NCI-H146 (cell line): Measurements from ENCODE around the gene PUDP.
A peak's percentile ranks its signal among the peaks of the same experiment; 100 is the strongest.
"Not testable (repeated sequence)": the region's sequence is repeated elsewhere in the genome, so short reads cannot be mapped to it uniquely, and the experiment has no call there.

Experiments used
- DNase-seq: peaks from one replicate; lab custom pipeline; 2025; lab: John Stamatoyannopoulos, UW

The PUDP gene

DNA sequence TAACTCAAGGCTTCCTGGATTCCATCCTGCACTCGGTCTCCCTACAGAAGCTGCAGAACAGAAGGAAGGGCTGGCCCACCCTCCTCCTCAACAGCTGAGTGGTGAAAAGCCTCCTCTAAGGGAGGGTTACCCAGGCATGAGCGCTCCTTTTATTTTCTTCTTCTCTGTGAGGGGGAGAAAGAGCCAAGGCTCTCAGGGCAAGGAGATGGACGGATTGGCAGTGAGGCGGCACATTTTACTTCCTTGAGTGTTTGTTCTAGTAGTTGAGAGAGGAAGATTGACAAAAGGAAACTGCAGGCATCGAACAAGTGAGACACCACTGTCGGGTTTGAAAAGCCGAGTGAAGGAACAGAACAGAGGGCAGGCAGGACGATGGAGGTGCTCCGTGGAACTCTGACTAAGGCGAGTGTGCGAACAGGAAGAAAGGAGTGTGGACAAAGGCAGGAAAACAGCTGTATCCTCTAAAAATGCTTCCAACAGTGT lies 38.9 kb downstream of the PUDP start:
- no peak for DNase-seq

DNA sequence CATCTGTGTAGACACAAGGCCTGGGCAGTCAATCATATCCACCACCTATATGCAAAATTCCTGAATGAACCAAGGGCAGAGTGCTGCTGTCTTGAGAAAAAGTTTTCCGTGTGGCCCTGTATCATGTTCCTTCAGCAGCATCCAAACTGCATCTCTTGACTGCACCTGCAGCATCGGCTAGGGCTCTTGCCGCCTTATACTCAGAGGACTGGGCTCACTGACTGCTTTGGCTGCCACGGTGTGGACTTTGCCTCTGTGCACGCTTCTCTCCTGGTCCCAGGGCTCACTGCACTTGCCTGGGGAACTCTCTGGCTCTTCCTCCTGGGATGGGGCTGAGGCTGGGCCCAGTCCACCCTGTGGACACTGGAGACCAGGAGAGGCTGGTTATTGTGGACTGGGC lies 39.9 kb downstream of the PUDP start:
- DNase-seq = no peak

DNA sequence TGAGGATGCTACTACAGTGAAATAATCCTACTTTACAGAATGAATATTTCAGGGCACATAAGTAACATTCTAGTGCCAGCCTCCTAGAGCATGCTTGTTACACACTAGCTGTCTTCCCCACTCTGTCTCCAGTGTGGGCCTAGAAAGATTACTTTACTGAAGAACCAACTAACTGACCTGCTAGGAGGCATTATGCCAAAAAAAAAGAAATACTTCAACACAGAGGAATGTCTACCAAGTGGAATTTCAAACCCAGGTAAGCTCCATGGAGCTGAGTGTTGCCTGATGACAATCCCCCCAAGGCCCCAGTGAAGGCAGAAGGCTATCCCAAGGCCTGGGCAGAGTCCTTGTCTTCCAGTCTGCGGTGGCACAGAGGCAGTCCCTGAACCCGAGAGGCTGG lies 41.3 kb downstream of the PUDP start:
- DNase-seq = no peak

DNA sequence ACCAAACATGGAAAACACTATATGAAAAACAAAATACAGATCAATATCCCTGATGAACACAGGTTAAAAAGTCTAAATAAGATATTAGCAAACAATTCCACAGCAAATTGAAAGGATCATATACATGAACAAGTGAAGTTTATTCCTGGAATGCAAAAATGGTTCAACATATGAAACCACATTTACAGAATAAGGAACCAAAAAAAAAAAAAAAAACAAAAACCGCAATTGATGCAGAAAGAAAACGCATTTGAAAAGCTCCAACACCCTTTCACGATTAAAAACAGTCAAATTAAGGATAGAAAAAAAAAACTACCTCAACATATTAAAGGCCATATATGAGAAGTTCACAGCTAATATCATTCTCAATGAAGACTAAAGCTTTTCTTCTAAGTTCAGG lies 45.8 kb downstream of the PUDP start:
- DNase-seq = no peak

DNA sequence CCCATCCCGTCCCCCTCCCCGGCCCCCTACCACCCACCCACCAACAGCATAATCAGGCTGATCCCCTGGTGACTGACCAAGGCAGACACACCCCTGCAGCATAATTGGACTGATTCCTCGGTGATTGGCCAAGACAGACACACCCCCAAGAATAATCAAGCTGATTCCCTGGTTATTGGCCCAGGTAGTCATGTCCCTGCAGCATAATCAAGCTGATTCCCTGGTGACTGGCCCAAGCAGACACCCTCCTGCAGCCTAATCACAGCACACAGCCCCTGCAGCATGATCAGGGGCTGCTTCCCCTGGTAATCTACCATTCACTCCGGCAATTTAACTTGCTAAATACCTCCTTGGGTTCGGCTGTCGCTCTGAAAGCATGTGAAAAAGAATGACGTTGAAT lies 47.9 kb downstream of the PUDP start:
- no peak for DNase-seq

DNA sequence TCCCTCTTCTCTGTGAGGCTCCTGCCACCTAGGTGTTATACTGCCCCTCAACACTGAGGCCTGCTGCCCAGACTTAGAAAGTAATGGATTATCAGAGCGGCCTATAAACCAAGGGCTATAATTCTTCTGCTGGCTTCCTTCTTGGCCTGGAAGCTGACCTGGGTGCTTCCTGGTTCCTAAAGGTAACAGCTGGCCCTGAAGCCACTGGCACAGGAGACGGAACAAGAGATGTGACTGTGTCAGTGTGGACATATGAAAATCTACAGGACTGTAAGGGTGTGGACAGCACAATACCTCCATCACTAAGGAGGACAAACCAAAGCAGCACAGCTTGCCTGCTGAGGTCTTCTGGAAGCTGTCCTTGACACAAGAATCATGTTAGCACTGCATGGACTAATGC lies 52.3 kb downstream of the PUDP start:
- not testable (repeated sequence) for DNase-seq

DNA sequence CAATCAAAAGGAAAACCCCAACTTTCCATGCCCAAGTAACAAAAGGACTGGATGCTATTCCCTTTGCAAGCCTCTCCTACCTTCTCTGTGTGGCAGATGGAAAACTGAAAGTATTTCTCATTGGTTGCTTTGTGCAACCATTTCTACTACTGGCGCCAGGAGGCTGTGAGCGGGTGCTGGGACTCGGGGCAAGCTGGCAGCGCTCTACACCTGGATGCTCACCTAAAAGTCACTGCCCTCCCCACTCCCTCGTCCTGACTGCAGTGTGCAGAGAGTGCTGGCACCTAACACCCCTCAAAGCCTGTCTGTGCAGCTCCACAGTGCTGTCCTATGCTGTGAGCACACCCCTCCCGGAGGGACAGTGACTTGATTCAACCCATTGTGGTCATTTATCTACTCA lies 54.6 kb downstream of the PUDP start:
- no peak for DNase-seq

DNA sequence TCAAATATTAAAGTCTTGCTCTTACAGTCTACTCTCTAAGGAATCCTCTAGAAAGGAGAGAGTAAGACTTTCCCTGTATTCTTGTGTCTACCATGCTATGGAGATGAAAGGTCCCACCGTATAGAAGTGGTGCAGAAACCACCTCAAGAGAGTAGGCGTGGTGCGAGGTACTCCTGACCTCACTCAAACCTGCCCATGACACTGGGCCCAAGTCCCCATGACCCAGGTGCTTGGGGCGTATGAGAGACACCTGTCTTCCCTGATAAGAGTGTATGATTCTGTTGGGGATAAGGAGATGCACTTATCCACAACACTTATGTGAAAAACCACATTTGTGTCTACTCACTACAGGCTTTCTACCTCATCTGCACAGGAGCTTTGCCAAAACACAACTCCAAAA lies 55.4 kb downstream of the PUDP start:
- DNase-seq = no peak

DNA sequence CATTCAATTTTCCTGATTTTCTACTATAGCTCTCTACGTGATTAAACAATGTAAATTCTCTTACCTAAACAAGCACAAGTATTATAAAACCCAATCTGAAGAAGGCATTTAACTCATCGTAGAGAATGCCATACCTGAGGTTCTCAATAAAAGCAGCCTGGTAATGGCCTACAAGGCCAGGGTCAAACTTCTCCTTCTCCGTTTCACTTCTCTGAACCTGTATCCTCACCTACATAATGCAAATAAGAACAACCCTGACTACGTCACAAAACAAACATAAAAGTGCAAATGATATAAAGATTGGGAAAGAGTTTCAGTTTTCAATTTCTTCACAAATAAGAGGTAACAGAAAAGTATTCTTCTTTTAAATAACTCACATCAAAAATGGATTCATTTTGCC lies 56.0 kb downstream of the PUDP start:
- no peak for DNase-seq

DNA sequence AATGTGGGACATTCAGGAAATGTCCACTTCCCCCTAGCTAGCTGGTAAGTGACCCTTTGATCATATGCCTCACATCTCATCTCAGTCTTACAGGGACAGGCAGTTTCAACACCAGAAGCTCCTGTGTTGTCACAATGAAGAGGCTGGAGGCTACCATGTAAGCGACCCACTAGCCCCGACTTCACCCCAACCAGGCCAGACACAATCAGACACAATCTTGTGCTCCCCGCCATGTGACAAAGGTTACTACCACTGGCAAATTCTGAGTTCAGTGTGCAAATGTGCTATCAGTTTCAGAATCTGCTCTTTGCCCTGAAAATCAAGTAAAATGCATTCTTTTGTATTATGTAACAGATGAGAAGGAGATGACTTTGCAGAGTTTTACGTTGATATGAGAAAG lies 57.3 kb downstream of the PUDP start:
- no peak for DNase-seq

DNA sequence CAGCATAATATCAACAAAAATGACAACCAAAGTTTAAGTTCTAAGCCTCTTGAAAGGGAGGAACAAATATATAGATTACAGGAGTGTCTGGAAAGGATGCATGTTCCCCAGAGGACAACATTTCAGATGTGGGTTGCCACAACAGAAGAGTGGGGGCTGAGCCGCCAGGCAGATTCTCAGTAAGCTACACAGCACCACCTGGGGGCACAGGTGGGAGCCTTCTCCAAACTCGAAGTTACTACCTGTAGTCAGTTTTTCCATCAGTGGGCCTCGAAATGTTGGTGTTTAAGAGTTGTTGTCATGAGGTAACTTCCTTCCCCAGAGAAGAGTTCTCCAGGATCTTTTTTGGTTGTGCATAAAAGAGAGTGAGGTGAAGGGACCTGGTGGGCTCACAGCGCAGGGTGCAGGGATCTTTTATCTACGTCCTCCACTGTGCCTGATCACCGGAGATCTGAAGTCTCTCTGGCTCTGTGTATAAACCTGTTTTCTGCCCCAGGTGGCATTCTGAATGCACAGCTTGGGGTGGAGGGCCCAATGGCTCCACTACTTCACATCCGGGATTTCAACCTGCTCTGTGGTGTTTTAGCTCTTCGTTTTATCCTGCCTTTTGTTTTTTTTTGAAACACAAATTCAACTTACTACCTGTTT lies 58.9 kb downstream of the PUDP start:
- peak; percentile 8 for DNase-seq

DNA sequence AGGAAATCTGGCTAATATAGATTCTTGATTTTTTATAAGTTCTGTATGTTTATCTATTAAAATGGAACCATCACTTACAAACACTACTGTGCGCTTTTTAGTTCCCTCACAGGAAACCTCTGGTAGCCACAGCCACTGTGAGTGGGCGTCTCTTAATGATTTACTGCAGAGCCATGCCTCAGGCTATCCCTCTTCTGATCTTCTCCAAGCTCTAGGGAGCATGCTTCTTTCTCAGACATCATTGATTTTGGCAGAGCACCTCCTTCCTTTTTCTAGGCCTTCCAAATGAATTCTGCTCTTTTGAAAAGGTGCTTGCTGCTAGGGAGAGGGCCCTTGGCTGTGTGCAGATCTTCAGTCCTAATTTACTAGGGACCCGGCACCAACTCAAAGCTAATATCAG lies 61.6 kb downstream of the PUDP start:
- DNase-seq = no peak

DNA sequence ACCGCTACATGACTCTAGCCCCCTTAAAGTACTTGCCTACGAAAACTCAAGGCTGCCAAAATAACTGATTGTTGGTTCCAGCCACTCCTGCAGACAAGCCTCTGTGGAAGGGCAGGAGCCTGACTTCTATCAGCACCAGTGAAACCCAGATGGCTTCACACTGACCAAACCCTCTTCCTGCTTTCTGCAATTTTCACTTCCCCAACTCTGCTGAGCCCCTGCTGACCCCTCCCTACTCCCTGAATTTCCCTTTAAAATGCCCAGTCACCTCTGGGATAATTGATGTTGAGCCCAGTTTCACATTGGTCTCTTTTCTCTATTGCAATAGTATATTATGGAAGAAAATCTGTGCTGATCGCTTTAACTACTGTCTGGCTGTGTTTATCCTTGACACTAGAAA lies 62.1 kb downstream of the PUDP start:
- no peak for DNase-seq

DNA sequence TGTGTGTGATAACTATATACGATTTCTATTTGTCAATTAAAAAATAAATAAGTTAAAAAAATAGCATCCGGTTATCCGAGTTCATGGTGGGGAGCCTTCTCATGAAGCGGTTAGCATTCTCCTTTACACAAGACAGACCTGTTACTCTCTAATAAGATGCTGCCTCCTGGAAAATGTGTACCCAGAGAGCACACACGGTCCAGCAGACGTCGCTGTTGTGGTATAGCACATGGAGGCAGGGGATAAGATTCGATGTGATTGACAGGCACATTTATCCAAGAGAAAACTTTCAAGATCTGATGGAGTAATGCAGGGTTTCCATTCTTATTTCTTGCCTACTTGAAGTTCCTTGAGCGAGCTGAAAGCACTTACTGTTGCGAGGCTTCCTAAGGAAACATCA lies 63.1 kb downstream of the PUDP start:
- no peak for DNase-seq

DNA sequence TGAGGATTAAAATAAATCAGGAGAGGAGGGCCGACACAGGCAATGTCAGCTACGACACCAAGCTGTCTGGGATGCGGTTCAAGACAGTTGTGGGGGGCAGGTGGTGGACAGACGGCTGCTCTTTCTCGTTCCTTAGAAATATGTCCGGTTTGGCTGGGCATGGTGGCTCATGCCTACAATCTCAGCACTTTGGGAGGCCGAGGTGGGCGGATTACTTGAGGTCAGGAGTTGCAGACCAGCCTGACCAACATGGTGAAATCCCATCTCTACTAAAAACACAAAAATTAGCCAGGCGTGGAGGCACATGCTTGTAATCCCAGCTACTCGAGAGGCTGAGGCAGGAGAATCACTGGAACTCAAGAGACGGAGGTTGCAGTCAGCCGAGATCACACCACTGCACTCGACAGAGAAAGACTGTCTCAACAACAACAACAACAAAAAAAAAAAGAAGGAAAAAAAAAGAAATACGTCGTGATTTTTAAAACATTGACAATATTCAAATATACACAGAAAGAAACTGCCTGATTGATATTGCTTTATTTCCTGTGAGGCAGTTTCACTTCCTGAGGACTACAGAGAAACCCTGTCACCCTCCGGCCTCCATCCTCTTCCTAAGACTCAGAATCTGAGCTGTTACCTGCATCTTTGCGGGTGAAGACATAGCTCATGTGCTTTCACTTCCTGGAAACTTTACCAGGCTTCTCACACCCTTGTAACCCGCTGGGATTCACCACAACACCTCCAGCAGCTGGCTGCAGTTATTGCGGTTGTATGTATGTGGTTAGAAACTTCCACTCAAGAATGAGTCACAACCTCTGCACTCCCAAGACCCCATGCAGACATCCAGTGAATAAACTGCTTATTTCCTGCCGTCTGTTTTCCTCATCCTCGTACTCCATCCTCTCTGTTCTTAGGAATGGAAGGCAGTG lies 64.2 kb downstream of the PUDP start:
- no peak for DNase-seq

DNA sequence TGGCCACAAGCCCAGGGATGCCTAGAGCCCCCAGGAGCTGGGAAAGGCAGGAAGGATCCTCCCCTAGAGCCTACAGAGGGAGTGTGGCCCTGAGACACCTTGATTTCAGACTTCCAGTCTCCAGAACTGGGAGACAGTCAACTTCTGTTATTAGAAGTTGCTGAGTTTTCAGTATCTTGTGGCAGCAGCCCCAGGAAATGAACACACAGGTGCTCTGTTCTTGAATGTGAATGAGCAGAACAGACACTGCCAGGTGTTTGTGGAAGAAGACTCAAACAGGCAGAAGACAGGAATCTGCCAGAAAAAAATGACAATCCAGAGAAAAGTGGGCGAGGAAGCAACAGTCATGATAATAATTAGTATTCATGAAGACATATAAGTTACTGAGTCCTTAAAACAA lies 64.9 kb downstream of the PUDP start:
- no peak for DNase-seq

DNA sequence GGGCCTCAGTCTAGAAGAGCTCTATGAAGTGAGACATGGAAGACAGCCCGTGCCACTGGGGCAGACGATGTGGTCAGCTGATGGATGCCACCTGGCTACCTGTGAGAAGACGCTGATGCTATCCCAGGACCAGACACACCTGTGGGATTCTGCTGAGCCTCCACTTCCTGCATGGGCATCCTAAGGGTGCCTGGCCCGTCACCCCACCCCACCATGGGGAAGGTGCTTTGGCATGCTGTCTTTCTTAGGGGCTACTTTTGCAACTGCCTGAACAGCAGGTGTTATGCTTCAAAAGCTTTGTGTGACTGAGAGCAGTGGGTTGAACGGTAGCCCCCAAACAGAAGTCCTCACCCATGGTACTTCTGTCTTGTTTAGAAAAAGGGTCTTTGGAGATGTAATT lies 65.4 kb downstream of the PUDP start:
- DNase-seq = no peak

DNA sequence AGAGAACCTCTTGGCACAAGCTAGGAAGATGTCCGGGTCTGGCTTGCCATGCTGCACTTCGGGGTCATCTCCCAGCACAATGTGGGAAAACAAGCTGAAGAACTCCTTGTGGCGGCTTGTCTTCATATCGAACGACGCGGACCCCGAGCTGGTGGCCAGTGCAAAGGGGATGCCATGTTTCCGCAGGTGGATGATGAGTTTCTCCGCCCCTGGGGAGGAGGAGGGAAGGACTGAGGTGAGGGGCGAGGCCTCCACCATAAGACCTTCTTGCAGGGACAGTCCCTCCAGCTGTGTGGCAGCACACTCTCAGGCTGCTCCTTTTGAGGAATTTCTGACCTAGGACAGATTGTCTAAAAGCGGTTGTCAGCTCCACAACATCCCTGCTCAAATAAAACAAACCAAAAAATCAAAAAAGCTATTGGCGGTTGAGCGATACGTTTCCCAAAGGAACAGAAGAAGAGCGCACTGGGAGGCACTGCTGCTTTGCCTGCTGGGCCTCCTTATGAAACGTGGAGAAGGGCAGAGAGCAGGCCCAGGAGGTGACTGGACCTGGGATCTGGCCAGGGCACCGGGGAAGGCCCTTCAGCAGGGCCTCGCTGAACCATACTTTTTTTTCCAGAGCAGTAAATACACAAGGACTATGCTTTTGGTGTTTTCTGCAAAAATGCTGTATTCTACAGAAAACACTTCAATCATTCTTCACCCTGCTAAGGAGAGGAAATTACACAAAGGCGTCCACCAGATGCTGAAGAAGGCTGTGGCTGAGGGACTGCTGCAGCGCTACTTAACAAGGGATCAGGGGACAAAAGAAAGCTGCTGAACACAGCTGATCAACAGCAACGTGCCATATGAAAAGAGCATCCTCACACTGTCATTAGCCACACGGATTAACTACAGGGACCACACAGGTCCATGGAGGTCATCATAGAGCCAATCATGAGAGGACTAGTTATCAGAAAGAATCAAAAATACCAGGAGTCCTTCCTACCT lies 70.4 kb downstream of the PUDP start:
- no peak for DNase-seq

DNA sequence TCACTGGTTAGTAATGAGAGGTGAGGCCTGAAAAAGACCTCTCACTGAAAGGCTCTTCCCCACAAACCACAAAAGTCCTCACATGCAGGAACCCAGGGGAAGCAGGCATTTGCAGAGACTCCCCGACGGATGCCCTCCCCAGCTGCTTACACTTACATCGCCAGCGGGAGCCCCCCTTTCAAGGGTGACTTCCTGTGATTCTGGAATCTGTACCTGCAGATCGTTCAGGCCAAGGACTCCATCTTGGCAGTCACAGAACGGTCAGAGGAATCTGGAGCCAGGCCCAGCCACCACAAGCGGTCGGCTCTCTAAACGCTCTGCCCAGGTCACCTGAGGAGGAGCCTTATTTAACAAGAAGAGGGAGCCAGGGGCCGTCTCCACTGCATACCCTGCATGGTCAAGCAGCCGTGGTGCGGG lies 71.7 kb downstream of the PUDP start:
- DNase-seq = no peak

DNA sequence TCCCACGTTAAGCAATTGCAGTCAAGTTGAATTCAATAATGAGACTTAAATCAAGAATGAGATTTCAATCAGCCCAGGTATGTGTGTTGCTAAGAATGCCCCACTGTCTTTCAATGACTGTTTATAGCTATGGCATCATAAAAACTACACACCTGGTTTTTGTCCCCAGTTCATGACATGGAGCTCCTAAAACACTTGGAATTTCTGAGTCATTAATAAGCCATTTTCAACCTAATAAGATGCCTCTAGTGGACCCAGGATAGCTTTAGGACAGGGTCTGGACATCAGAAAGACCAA lies 73.1 kb downstream of the PUDP start:
- DNase-seq = no peak

DNA sequence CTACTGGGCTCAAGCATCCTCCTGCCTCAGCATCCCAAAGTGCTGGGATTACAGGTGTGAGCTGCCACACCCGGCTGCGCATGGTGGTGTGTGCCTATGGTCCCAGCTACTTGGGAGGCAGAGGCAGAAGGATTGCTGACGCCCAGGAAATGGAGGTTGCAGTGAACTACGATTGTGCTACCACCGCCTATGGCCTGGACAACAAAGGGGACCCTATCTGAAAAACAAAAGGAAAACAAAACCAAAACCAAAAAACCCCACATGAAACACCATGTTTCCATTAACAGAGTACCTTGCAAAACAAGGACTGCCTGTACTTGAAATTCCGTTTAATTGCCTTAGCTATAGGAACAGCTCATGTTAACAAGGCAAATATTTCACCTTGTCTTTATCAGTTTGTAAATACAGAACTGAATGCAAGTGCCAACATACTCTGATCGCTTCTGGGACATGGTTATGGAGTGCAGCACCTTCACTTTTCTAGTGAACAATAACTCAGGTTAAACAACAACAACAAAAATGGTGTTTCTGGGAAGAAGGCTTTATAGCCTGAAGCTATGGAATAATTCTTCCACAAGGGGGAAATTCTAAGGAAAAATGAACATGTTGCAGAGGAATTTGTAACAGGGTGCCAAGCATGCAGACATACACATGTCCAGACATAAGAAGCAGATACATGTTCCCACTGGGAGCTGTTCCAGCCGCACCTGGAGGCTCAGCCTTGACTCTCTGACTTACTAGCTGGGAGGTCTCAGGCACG lies 73.6 kb downstream of the PUDP start:
- DNase-seq = no peak

DNA sequence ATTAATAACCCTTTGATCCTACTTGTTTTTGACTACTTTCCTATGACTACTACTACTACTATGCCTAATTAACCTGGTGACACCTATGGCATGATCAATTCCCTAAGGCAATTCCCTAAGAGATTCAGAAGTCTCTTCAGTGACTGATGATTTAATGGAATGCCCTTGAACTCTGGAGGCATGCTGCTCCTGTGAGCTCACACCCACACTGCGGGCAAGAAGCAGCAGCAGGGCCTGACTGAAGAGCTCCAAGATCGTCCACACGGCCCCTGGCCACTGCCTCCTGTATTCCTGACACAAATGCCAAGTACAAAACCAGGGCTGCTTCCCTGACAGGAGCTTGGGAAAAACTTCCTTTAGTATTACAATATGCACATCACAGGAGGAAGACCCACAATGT lies 74.6 kb downstream of the PUDP start:
- no peak for DNase-seq
